A673 (cell line): ENCODE measurements around the gene NSUN3.

Source experiments
- CTCF ChIP-seq: fragments of 300-800, 200-600 bp; sonication (generic); conservative IDR thresholded peaks from 2 replicates; pipeline ENCODE4 v1.5.1; 2017; ENCODE audit warnings: low read depth, mild to moderate bottlenecking, antibody characterized with exemption, low read length, moderate library complexity, mixed read lengths
- EZH2 ChIP-seq: fragments of 200-600 bp; sonication (generic); IDR thresholded peaks from 2 replicates; pipeline ENCODE4 v1.6.1; 2017; ENCODE audit warnings: borderline replicate concordance, low read depth, mild to moderate bottlenecking, mixed read lengths, antibody characterized with exemption, low read length; ENCODE audit not compliant: poor library complexity, severe bottlenecking

DNA sequence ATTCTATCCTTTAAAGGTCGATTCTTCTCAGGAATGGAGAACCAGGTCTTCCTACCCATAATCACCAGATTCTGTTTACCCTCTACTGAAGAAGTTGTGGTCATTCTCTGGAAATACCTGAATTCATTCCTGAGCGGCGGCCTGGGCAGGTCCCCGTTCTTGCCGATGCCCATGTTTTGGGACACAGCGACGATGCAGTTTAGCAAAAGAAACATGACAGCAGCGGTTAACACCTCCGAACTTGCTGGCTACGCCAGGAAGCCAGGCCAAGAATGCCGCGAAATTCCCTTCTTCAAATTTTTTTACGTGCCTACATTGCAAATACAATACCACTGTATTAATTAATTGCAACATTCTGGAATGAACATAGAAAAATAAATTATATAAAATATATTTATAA, 1.6 kb upstream of the NSUN3 start:
- TF ChIP-seq CTCF (no peak), EZH2 (no peak)
